AG09319 (cell line): ENCODE data around the gene PIK3C2G.

ENCODE experiments used
- DNase-seq: peaks from one replicate; pipeline ENCODE4 v3.0.0-alpha.2; 2010; ENCODE audit warnings: low read depth; ENCODE audit errors: extremely low read depth
- CTCF ChIP-seq: IDR thresholded peaks from 2 replicates; pipeline ENCODE4 v1.5.1; 2011; ENCODE audit warnings: low read depth, mild to moderate bottlenecking, inconsistent platforms, low read length, moderate library complexity

The PIK3C2G gene

GRCh38 chr12:18658179-18658578, 396.9 kb downstream of the PIK3C2G start:
- DNase-seq, result no peak

GRCh38 chr12:18658829-18659228, 397.5 kb downstream of the PIK3C2G start:
- no peak for TF ChIP-seq CTCF
- no peak for DNase-seq

More at GRCh38 chr12:18658179-18658578, 396.9 kb downstream of the PIK3C2G start:
- no peak for TF ChIP-seq CTCF

- no peak for TF ChIP-seq CTCF
- DNase-seq, result no peak
These were observed 414.8 kb downstream of the PIK3C2G start for GRCh38 chr12:18676141-18676540.

GRCh38 chr12:18676996-18677588, 415.8 kb downstream of the PIK3C2G start:
- no peak for TF ChIP-seq CTCF
- DNase-seq, result no peak

GRCh38 chr12:18681818-18682217, 420.5 kb downstream of the PIK3C2G start:
- no peak for TF ChIP-seq CTCF
- DNase-seq, result no peak

- no peak for TF ChIP-seq CTCF
- DNase-seq, result no peak
These were observed 422.2 kb downstream of the PIK3C2G start for GRCh38 chr12:18683327-18684013.

GRCh38 chr12:18684430-18684829, 423.1 kb downstream of the PIK3C2G start:
- DNase-seq, result no peak
- no peak for TF ChIP-seq CTCF
